ENCODE measurements around the gene GNG8. TPM values are rescaled to one million over a fixed set of nuclear protein-coding genes. Genes with fewer than 3 reads are reported as not detected.

The GNG8 gene
- total RNA-seq, 1 experiment from 2014 or later = not detected

GRCh38 chr19:46640656-46641055 lies 4.7 kb upstream of the GNG8 start:
- ChIA-PET POLR2A (no interaction called here), CTCF (no interaction called here), RAD21 (ENCODE audit: low non-redundant PET in 1 of 2, low total read pairs in 2 of 2, uncharacterized antibody in 2 of 2, unreplicated experiment in 2 of 2) (no interaction called here)
- no peaks in the 10 kb centered on the region for H3K9me3 ChIP-seq (ENCODE audit: control insufficient read depth in 1 of 2, insufficient read depth in 1 of 2, low read depth in 1 of 2, low read length in 2 of 2)
- DNase-seq (ENCODE audit: low read depth, low spot score) (no peak), ATAC-seq (no peak)
- H3K36me3 ChIP-seq (ENCODE audit: control insufficient read depth in 1 of 2, insufficient read depth in 2 of 2, low read length in 2 of 2) = no peaks in the 10 kb centered on the region
- peaks cover 8 to 18% of the 10 kb centered on the region in 2 experiments for H3K4me1 ChIP-seq (ENCODE audit: control insufficient read depth in 1 of 2, insufficient read depth in 2 of 2, low read length in 2 of 2)
- no peak overlapping the region for H2AFZ ChIP-seq (ENCODE audit: low read depth, low read length, poor library complexity, severe bottlenecking)
- no peak overlapping the region for H3K9ac ChIP-seq (ENCODE audit: low read length)
- no peak for TF ChIP-seq EZH2 (IDR thresholded peaks at IDR 0.05)
- TF ChIP-seq, protein P1, sequence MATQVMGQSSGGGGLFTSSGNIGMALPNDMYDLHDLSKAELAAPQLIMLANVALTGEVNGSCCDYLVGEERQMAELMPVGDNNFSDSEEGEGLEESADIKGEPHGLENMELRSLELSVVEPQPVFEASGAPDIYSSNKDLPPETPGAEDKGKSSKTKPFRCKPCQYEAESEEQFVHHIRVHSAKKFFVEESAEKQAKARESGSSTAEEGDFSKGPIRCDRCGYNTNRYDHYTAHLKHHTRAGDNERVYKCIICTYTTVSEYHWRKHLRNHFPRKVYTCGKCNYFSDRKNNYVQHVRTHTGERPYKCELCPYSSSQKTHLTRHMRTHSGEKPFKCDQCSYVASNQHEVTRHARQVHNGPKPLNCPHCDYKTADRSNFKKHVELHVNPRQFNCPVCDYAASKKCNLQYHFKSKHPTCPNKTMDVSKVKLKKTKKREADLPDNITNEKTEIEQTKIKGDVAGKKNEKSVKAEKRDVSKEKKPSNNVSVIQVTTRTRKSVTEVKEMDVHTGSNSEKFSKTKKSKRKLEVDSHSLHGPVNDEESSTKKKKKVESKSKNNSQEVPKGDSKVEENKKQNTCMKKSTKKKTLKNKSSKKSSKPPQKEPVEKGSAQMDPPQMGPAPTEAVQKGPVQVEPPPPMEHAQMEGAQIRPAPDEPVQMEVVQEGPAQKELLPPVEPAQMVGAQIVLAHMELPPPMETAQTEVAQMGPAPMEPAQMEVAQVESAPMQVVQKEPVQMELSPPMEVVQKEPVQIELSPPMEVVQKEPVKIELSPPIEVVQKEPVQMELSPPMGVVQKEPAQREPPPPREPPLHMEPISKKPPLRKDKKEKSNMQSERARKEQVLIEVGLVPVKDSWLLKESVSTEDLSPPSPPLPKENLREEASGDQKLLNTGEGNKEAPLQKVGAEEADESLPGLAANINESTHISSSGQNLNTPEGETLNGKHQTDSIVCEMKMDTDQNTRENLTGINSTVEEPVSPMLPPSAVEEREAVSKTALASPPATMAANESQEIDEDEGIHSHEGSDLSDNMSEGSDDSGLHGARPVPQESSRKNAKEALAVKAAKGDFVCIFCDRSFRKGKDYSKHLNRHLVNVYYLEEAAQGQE (IDR thresholded peaks at IDR 0.05; ENCODE audit: low read depth) = no peak
- TF ChIP-seq, protein P2, sequence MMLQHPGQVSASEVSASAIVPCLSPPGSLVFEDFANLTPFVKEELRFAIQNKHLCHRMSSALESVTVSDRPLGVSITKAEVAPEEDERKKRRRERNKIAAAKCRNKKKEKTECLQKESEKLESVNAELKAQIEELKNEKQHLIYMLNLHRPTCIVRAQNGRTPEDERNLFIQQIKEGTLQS (IDR thresholded peaks at IDR 0.05) = no peak
- TF ChIP-seq FOSL1 (IDR thresholded peaks at IDR 0.05; ENCODE audit: low read depth) = no peak
- no peak for TF ChIP-seq CTCF (IDR thresholded peaks at IDR 0.05 in 2 of 3, conservative IDR thresholded peaks at IDR 0.05 in 1 of 3; ENCODE audit: borderline replicate concordance in 1 of 3, insufficient read depth in 1 of 3, low read depth in 2 of 3, low read length in 2 of 3)
- TF ChIP-seq EGR1 (IDR thresholded peaks at IDR 0.05; ENCODE audit: low read depth) = no peak
- TF ChIP-seq ZFX (IDR thresholded peaks at IDR 0.05) = no peak
- TF ChIP-seq SRF (IDR thresholded peaks at IDR 0.05; ENCODE audit: low read depth) = no peak
- no peak for TF ChIP-seq CBX3 (IDR thresholded peaks at IDR 0.05; ENCODE audit: low read depth)
- no peak for TF ChIP-seq JUND (IDR thresholded peaks at IDR 0.05)
- TF ChIP-seq RAD21 (IDR thresholded peaks at IDR 0.05; ENCODE audit: low read depth) = no peak
- no peak for TF ChIP-seq ZNF274 (IDR thresholded peaks at IDR 0.05; ENCODE audit: low read depth, low read length)
- TF ChIP-seq YY1 (IDR thresholded peaks at IDR 0.05; ENCODE audit: extremely low read depth, insufficient replicate concordance, low read depth, low read length) = no peak
- no TSS peak for BruUV-seq (replicated peaks)
- intact Hi-C loops (cut with micrococcal nuclease) = no loop called here
- H3K4me3 ChIP-seq (replicated peaks in 1 of 2; ENCODE audit: low read depth in 1 of 2, low read length in 2 of 2) = no peak overlapping the region
- H3K27me3 ChIP-seq (ENCODE audit: insufficient read depth, low read length) = no peaks in the 10 kb centered on the region
- H3K9me2 ChIP-seq (ENCODE audit: insufficient read depth) = no peaks in the 10 kb centered on the region
- H3K79me2 ChIP-seq (ENCODE audit: insufficient read depth, low read length) = no peaks in the 10 kb centered on the region
- H3K27ac ChIP-seq (ENCODE audit: low read depth, low read length) = no peak overlapping the region
- no peaks in the 10 kb centered on the region for H4K20me1 ChIP-seq (ENCODE audit: insufficient read depth)
- no peak overlapping the region for H3K4me2 ChIP-seq (ENCODE audit: low read length)

Data from HCT116 (cell line).